Muscle of back (tissue), 13 donors: Measurements from ENCODE around the gene ZNF350. TPM values are rescaled to one million over a fixed set of nuclear protein-coding genes. Genes with fewer than 3 reads are reported as not detected.
A peak's percentile ranks its signal among the peaks of the same experiment; 100 is the strongest.
"Not testable (repeated sequence)": the region's sequence is repeated elsewhere in the genome, so short reads cannot be mapped to it uniquely, and the experiment has no call there.

Experiments used
- DNase-seq, 3 donors: peaks; one replicate each; pipeline versions ENCODE4 v3.0.0 to v3.0.0-alpha.2; 2013
- long read RNA-seq, 9 donors: transcript quantifications; one replicate each; lab custom pipeline, GENCODE V29; 2026
- polyA plus RNA-seq, 10 donors: library from polyadenylated mRNA; unstranded; fragments of 120-200 nt; gene quantifications; one replicate each; pipeline ENCODE4 v1.2.1, GENCODE V29; 2013; ENCODE audit not compliant: insufficient read length in 10 of 10

Gene ZNF350
- polyA plus RNA-seq: 1 to 10 TPM; 5.6 to 9.8 (median 8.0) TPM
- long read RNA-seq, donor 1, partial matches to known transcripts: 0 of 2 reads
- long read RNA-seq, donor 1, other reads (novel, unspliced or antisense): 0 of 2 reads
- long read RNA-seq, donor 2, partial matches to known transcripts: 0 of 1 reads
- long read RNA-seq, donor 2, other reads (novel, unspliced or antisense): 0 of 1 reads
- long read RNA-seq, donor 3: 0 reads
- long read RNA-seq, donor 4, partial matches to known transcripts: 0 of 3 reads
- long read RNA-seq, donor 4, other reads (novel, unspliced or antisense): 0 of 3 reads
- long read RNA-seq, donor 5, partial matches to known transcripts: 0 of 1 reads
- long read RNA-seq, donor 5, other reads (novel, unspliced or antisense): 0 of 1 reads
- long read RNA-seq, donor 6, partial matches to known transcripts: 0 of 4 reads
- long read RNA-seq, donor 6, other reads (novel, unspliced or antisense): 0 of 4 reads
- long read RNA-seq, donor 7, partial matches to known transcripts: 0 of 2 reads
- long read RNA-seq, donor 7, other reads (novel, unspliced or antisense): 0 of 2 reads
- long read RNA-seq, donor 8, partial matches to known transcripts: 0 of 2 reads
- long read RNA-seq, donor 8, other reads (novel, unspliced or antisense): 0 of 2 reads
- long read RNA-seq, donor 9, partial matches to known transcripts: 0 of 1 reads
- long read RNA-seq, donor 9, other reads (novel, unspliced or antisense): 0 of 1 reads

GRCh38 chr19:51986309-51987291 is at the start of gene ZNF350:
TSS of gene ZNF350 (minus strand) at chr19:51986840. CDS start at chr19:51974360, 12,480 bp downstream.
- DNase-seq: peak; percentile 95 to 98 (median 96)

DNA sequence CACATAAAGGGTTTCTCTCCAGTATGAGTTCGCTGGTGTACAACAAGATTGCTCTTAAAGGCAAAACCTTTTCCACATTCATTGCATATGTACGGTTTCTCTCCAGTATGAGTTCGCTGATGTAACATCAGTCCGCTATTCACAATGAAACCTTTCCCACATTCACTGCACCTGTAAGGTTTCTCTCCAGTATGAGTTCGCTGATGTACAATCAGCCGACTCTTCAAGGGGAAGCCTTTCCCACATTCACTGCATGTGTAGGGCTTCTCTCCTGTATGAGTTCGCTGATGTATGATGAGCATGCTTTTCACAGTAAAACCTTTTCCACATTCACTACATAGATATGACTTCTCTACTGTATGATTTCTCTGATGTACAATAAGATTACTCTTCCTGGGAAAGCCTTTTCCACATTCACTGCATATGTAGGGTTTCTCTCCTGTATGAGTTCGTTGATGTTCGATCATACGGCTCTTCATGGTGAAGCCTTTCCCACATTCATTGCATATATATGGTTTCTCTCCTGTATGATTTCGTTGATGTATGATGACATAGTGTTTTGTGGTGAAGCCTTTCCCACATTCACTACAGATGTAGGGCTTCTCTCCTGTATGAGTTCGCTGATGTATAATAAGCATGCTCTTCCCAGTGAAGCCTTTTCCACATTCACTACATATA is 47.5 kb upstream of the ZNF350 start:
- DNase-seq: no peak

DNA sequence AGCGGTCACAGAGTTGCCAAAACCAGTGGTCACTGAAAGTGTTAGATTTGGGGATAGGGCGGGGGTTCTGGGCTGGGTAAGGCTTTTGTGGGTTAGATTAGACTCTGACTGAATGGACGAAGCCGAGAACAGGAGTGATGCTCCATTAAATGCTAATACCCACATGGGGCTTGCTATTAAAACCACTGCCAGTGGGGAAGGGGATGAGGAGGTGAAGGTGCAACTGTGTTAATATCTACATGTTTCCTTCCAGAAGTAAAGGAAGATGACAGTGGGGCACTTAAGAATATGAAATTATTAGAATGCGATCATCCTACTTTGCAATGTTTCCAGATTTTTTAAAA is 42.1 kb upstream of the ZNF350 start:
- no peak for DNase-seq

DNA sequence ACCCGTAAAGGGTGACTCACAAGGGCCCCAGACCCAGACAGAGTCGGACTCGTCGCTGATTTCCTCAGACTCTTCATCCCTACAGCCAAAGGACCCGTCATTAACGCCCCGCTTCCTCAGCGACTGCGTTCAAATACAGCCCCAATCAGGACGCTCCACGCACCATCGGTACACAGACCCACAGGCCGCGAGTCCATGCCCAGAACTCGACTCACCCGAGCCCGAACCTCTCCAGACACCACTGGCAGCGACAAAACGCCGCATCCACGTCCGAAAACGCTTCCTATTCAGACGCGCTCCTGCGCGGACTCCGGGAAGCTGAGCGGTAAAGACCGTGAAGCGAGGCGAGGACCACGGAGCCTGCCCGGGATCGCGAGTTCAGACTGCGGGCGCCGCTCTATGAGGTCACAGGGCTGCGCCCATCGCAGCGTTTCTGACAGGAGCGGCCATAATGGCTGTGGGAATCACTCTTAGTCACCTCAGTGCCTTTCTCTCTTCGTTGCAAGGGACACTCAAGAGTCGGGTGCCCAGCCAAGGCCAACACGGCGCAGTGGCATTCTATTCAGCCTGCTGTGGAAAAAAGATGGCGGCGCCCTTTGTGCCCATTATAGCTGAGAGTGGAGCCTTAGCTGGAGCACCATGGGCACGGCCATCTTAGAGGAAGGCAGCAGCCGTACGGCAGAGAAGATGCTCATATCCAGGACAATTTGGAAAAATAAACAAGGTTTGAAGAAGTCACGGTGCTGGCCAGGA is 41.6 kb upstream of the ZNF350 start, which contains the start of gene ZNF614:
ZNF614 (minus strand) TSS at position 353 of the 753 bp plus-strand sequence. CDS start 2,634 bp downstream, outside the sequence.
- peak; percentile 89 to 98 (median 93) for DNase-seq

DNA sequence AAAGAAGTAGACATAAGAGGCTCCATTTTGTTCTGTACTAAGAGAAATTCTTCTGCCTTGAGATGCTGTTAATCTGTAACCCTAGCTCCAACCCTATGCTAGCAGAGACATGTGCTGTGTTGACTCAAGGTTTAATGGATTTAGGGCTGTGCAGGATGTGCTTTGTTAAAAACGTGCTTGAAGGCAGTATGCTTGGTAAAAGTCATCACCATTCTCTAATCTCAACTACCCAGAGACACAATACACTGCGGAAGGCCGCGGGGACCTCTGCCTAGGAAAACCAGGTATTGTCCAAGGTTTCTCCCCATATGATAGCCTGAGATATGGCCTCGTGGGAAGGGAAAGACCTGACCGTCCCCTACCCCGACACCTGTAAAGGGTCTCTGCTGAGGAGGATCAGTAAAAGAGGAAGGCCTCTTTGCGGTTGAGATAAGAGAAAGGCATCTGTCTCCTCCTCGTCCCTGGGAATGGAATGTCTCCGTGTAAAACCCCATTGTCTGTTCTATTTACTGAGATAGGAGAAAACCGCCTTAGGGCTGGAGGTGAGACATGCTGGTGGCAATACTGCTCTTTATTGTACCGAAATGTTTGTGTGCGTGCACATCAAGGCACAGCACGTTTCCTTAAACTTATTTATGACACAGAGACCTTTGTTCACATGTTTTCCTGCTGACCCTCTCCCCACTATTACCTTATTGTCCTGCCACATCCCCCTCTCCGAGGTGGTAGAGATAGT is 39.8 kb upstream of the ZNF350 start:
- DNase-seq: not testable (repeated sequence)

- not testable (repeated sequence) for DNase-seq
Measured at GRCh38 chr19:52024478-52024877, 37.8 kb upstream of the ZNF350 start.

- DNase-seq: no peak
Measured at GRCh38 chr19:52022193-52022592, 35.6 kb upstream of the ZNF350 start.

DNA sequence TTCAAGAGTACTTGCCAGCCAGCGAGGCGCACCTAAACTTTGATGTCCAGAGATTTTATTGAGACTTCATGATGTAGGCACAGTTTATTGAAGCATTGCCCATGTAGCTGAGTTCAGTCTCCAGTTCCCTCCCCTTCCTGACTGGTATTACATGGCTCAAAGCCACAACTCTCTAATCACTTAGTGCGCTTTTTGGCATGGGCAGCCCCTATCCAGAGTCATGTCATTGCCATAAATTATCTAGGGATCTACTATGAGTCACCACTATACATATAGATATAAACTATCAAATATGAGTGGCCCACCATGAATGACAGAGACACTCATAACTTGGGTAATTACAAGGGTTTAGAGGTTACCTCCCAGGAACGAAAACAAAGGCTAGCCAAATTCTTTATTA is 33.9 kb upstream of the ZNF350 start:
- DNase-seq: no peak

DNA sequence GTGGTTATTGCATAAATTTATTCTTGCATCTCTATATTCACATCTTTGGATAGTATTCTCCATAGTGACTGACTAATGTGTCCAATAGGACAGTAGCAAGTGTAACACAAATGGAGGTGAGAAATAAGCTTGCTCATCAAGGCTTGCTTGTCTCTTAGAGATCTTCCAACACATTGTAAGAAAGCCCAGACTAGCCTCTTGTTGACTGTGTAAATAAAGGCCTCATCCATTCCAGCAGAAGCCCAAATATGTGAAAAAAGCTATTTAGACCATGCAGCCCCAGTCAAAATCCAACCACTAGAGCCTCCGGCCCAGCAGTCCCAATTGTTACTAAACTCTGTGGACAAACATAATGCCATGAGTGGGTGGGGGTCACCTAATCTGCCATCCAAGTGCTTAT is 24.0 kb upstream of the ZNF350 start:
- DNase-seq: no peak

DNA sequence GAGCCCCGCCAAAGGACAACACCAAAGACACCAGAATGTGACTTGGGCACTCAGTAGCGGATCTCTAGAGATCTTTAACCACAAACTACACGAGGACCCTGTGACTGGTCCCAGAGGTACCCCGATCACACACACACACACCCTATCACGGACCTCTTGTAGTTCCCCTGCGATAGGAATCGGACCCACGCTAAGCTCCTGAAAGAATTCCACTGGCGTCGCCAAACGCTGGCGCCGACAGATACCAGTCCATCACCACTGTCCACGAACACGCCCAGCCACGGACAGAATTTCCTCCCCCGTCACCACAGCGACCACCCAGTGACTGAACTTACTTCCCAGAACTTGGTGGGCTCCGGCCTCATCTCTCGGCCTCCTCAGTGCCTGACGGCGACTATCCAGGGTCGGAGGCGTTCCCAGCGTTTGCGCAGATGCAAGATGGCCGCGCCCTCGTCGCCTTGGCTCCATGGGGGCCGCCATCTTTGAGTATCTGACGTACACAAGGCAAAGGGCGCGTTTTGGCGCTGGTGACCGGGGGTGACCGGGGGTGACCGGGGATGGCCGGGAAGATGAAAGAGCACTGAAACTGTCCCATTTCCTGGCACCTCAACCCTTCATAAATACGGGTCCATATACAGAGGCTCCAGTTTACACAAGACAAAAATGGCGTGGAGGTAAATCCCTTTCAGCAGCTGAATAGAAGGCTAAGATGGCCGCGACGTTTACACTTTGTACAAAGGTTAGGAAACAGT is 21.3 kb upstream of the ZNF350 start, which contains the start of gene ZNF615:
ZNF615 (minus strand) TSS at position 406 of the 752 bp plus-strand sequence. CDS start 4,500 bp downstream, outside the sequence.
- DNase-seq: peak; percentile 92 to 98 (median 96)

DNA sequence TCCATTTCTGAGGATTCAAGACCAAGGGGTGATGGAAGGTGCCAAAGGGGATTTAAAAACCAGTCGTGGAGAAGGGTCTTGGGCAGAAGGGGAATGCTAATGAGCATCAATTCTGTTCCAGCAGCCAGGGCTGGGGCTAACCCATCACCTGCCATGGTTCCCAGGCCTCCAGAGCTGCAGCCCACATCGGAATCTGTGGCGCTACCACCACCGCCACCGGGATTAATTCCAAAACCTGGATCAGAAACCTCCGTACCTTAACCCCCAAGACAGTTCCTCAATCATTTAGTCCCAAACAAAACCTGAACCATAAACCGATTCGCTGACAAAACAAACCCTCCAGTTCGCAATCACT is 20.8 kb upstream of the ZNF350 start:
- peak in 1 of 3 donors; percentile 11 for DNase-seq

DNA sequence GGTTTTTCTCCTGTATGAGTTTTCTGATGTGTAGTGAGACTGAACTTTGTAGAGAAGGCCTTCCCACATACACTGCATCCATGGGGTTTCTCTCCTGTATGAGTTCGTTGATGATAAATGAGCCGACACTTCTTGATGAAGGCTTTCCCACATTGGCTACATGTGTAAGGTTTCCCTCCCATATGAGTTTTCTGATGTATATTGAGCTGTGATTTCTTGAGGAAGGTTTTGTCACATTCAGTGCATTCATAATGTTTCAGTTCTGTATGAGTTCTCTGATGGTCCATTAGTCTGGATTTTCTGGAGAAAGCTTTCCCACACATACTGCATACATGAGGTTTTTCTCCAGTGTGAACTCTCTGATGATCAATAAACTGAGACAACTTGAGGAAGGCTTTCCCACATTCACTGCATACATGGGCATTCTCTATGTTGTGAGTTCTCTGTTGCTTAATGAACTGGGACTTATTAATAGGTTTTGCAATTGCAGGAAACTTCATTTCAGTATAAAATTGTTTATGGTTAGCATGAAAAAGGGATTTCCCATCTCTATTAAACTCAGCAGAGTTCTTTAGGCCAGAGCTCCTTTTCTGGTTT is 7.5 kb upstream of the ZNF350 start:
- DNase-seq: no peak

- DNase-seq: no peak
Measured at GRCh38 chr19:51993422-51993821, 6.8 kb upstream of the ZNF350 start.

GRCh38 chr19:51983361-51983760 is 3.3 kb downstream of the ZNF350 start:
- DNase-seq: no peak

DNA sequence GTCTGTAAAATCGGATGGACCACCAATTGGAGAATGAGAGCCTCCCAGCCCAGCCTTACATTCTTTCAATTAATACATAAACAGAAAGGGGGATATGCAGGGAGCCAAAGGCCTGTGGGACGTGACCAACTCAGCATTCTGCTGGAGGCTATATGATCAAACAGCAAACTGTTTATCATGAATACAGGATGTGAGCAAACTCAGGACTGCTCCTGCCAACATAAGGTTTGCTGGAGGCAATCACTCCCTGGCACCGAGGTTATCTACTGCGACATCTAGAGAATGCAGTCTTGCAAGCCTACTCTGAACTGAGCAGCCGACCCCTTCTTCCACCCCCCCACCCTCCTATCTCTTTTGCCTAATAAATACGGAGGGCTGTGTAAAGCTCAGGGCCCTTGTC is 5.7 kb downstream of the ZNF350 start:
- not testable (repeated sequence) for DNase-seq

DNA sequence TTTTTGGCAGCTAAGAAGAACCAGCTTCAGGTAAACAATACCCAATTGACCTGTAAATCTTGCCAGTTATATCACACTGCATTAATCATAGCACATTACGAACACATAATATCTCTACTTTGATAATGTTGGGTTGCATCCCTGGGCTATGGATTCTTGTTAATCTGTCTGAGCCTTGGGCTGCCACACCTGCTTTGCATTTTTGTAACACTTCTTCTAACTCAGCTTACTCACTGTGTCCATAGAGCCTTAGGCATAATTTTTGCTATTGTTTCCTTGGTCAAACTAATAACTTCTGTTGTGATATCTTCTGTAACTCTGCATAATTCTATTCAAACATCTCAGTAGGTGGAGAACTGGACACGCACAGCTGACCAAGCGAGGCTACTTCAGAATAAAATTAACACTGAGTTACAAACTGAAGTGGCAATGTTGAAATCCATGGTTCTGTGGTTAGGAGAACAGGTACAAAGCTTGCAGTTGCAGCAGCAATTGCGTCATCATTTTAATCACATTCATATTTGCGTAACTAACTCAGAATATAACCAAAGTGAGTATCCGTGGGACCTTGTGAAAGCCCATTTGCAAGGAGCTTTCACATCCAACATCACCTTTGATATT is 6.4 kb downstream of the ZNF350 start:
- no peak for DNase-seq

DNA sequence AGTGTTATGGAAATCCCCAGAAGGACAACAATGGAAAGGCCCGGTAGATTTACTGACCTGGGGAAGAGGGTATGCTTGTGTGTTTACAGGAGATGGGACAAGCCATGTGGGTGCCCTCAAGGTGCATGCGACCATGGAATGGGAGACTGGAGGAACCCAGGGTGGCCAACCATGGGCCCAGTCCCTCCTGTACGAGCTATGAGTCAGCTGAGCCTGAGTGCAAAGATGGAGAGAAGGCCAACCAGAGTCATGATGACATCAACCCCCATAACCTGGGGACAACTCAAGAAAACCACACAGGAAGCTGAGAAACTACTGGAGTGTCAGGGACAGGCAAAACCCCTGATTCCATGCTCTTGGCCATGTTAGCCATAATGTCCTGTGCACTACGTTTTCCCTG is 7.8 kb downstream of the ZNF350 start:
- no peak for DNase-seq

DNA sequence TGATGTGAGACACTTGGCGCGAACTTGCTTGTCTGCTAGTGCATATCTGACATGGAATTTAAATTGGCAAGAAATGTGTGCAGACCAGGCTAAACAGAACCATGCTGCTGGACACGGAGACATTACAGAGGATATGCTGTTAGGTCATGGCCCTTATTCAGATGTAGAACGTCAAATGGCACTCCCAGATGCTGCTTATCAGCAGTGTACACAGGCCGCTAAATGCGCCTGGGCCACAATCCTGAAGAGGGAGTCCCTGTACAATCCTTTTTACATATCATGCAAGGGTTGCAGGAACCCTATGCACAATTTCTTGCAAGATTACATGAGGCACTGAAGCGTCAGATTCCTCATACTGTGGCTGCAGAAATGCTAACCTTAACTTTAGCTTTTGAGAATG is 9.3 kb downstream of the ZNF350 start:
- no peak for DNase-seq
